Stimulated activated CD4-positive, alpha-beta T cell treated with anti-CD3 and anti-CD28 coated beads, Interleukin-2, amount 100 ng/mL, for 4 hours (primary cell): Measurements from ENCODE around the gene TSGA10IP.
A peak's percentile ranks its signal among the peaks of the same experiment; 100 is the strongest.

Experiments used
- DNase-seq: peaks from one replicate; pipeline ENCODE4 v3.0.0-alpha.2; 2020; ENCODE audit warnings: low read depth

TSGA10IP gene

DNA sequence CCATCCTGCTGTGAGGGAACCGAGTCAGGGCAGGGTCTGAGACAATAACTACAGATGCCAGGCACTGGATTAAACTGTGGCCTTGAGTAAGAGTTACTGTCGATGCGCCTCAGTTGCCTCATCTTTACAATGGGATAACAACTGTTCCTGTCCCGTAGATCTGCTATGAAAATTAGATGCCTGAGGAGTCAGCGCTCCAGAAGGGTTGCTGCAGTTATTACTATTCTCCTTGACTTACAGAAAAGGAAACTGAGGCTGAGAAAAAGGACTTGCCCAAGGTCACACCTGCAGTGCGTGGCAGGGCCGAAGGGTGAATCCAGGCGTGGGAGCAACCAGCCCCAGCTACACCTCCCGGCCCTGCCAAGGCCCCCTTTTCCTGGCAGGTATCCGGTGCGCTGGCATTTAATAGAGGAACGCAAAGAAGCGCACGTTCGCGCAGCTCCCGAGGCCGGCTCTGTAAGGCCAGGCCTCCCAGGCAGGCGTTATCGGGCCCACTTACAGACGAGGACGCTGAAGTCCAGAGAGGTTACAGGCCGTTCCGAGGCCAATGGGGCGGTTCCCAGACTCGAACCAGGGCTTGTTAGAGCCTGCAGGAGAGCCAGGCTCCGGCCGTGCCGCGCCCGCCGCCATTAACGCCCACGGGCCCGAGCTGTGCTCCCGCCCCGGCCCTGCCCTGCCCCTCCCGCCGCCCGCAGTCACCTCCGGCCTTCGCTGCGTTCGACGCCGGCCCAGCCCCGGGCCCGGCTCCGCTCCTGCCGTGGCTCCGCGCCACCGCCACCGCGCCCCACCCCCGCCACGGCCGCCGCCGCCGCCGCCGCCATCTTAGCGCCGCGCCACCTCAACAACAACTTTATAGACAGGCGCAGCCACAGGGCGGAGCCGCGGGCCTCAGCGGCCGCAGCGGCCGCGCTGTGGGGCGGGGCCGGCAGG, 26.8 kb upstream of the TSGA10IP start, which contains the start of gene C11orf68:
Gene C11orf68, minus strand, starts transcription at position 852 of the 930 bp plus-strand sequence. Its CDS starts 31 bp downstream, at position 821.
- no peak for DNase-seq

DNA sequence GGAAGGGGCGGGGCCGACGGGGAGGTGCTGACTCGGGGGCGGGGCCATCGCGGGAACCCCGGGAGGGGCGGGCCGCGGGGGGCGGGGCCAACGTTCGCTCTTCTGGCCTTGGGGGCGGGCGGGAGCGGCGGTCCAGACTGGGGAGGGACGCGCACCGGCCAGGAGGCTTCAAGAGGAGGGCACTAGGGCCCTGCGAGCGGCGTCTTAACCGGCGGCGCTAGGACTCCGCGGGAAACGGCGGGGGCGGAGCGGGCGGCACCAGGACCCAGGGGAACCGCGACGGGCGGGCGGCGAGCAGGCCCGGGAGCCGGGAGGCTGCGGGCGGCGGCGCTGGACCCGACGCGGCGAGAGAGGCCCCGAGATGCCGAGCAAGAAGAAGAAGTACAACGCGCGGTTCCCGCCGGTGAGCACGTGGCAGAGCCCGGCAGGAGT, 26.1 kb upstream of the TSGA10IP start, which contains the start of gene DRAP1:
Gene DRAP1, plus strand, starts transcription at position 286 of the 432 bp plus-strand sequence. Its CDS starts 76 bp downstream, at position 362.
- DNase-seq, result peak; percentile 98

DNA sequence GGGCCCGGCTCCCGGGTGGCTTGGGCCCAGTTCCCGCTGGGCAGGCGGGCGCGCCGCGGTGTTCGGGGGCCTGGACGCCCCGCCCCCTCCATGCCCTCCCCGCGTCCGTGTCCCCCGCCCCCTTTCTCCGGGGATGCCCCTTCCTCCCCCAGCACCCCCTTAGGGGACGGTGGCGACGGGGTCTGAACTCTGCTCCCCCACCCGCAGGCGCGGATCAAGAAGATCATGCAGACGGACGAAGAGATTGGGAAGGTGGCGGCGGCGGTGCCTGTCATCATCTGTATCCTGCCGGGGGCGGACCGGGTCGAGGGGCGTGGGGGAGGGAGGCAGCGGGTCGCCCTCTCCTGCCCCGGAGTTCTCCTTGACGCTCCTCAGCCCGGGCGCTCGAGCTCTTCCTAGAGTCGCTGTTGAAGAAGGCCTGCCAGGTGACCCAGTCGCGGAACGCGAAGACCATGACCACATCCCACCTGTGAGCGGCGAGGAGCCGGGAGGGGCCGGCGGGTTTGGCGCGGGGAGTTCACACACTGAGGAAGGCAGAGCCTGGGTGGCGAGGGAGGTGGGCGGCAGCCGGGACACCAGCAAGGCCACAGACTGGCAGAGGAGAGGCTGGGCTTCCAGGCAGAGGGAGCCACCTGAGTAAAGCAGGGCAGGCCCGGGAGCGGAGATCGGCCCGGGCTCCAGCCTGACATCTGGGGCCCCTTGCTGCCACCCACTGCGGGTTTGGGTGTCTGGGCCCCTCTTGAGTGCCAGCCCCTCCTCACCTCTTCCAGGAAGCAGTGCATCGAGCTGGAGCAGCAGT, 25.5 kb upstream of the TSGA10IP start:
- DNase-seq, result peak; percentile 49

DNA sequence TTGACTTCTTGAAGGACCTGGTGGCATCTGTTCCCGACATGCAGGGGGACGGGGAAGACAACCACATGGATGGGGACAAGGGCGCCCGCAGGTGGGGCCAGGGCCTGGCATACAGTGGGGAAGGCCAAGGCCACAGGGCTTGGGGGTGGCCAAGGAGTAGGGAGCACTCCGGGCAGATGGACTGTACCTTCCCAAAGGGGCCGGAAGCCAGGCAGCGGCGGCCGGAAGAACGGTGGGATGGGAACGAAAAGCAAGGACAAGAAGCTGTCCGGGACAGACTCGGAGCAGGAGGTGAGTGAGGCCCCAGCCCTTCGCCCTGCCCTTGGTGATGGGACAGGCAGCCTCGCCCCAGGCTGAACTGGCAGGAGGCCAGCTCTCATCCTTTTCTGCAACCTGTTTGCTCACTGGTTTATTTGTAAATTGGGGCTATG, 24.9 kb upstream of the TSGA10IP start:
- no peak for DNase-seq

DNA sequence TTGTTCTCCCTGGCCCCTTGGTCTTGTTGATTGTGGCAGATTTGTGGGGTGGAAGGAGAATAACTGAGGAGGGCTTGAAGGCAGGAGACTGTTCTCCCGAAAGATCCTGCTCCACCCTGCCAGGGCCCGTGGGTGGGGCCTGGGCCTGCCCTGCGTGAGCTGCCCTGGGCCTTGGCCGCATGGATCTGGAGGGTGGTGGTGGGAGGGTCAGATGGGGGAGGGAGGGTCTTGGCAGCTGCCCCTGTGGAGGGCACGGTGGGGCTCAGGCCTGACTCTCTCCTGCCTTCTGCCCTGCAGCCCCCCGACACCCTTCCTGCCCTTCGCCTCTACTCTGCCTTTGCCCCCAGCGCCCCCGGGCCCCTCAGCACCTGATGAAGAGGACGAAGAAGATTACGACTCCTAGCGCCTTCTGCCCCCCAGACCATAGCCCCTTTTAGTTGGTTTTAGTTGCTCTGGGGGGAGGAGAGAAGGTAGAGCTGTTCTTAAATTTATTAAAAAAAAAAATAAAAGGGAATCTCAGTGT, 24.2 kb upstream of the TSGA10IP start:
- no peak for DNase-seq

DNA sequence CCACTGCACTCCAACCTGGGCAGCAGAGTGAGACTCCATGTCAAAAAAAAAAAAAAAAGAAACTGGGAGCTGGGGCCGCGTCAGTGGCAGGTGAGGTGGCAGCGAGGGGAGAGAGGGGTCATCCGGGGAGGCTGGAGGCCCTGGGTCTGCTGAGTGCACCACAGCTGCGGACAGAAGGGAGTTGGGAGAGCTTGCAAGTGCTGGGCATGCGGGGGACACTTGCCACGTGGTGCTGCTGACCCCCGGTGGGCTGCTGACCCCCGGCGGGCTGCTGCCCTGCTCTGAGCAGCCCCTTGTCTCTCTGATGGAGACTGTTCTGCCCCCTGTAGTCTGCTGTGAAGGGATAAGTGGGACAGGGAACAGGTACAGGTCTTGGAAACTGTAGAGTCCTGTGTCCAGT, 23.4 kb upstream of the TSGA10IP start:
- DNase-seq, result no peak

DNA sequence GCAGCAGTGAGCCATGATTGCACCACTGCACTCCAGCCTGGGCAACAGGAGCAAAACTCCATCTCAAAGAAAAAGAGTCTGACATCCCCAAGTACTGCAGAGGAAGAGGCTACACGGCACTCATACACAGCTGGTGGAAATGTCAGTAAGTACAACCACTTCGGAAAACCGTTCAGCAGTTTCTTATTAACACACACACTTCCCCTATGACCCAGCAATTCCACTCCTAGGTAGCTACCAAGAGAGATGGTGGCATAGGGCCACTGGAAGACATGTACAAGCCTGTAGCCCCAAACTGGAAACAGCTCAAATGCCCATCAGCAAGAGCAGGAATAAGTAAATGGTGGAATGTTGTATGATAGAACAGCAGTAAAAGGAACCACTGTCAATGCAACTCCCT, 22.7 kb upstream of the TSGA10IP start:
- DNase-seq, result no peak

DNA sequence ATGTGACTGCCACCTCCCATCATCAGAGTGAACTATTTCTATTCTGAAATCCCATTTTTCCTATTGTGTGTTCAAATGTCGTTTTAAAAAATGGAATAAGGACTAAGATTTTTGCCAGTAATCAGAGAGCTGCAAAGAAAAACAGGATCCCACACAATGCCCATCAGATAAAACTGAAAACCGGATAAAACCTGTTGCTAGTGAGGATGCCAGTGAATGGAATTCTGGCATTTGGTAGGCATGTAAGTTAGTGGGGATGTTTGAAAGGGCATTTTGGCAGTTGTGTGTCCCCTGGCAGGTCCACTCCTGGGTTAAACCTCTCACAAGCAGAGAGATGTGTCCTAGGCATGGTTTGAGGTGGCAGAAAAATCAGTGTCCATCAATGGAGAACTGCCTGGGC, 19.9 kb upstream of the TSGA10IP start:
- DNase-seq, result no peak

DNA sequence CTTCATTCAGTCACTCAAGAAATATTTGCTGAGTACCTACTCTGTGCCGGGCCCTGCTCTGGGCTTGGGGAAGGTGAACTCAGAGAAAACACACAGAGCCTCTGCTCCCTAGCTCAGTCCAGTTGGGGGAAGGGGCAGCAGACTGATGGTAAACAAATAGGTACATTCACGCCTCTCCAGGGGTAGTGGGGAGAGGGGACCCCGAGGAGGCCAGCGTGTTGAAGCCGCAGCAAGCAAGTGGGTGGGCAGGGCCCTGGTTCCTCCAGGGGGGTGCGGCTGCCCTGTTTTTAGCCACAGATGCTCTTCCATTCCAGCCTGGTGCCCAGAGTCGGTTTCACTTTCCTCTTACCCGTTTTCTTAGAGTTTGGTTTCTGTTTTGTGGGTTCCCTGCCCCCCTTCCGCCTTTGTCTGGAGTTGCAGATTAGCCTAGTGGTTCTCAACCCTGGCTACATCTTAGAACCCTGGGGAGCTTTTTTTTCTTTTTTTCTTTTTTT, 17.3 kb upstream of the TSGA10IP start:
- DNase-seq, result peak; percentile 76

DNA sequence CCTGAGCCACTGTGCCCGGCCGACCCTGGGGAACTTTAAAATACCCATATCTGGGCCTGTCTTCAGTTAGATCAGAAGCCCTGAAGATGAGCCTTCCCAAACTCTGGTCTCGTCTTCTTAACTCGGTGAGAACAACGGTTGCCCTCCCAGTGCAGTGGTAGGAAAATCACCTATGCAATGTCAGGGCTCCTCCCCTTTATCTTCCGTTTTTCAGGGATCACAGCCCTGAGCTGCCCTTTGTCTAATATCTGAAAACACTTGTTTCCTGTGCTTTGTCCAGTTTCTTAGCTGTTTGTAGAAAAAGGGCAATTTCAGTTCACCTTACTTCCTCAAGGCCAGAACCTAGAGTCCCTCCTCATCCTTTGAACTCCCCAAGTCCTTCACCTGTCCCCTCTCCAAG, 16.6 kb upstream of the TSGA10IP start:
- DNase-seq, result no peak

DNA sequence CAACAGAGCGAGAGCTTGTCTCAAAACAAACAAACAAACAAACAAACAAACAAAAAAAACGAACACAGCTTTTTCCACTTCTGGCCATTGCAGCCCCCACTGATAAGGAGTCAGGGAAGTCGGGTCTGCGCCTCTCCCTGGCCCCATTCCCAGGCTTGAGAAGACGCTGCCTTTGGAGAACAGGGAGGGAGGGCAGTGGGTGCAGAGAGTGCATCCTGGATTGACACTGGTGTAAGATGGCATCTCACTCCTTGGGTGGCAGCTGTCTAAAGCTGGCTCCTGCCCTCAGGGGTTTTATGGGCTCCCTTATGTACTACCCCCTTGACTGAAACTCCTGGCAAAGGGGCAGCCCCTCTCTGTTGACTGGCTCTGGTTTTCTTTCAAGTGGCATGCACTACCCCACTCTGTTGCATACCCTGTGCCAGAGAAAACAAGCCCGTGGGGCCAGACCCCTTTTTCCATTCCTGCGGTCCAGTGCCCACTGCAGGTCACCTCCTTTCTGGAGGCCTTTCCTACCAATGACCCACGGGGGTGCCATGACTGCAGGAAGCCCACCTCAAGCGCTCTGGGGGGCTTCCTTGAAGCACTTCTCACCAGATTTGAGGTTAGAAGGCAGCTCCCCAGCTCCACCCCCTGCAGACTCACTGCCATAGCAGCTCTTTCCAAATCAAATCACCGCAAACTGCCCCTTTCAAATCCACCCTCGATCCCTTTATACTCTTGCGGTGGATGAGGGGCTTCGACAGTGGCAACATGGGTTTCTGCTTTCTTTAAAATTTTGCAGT, 13.3 kb upstream of the TSGA10IP start:
- DNase-seq, result no peak

DNA sequence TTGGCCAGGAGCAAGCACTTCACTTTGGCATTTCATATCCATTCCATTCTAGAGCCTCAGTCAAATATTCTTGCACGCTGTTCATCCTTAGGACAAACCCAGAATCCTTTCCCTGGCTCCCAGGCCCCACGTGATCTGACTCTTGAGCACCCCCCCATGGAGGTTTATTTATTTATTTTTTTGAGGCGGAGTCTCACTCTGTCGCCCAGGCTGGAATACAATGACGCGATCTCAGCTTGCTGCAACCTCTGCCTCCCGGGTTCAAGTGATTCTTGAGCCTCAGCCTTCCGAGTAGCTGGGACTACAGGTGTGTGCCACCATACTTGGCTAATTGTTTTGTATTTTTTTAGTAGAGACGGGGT, 12.7 kb upstream of the TSGA10IP start:
- no peak for DNase-seq

DNA sequence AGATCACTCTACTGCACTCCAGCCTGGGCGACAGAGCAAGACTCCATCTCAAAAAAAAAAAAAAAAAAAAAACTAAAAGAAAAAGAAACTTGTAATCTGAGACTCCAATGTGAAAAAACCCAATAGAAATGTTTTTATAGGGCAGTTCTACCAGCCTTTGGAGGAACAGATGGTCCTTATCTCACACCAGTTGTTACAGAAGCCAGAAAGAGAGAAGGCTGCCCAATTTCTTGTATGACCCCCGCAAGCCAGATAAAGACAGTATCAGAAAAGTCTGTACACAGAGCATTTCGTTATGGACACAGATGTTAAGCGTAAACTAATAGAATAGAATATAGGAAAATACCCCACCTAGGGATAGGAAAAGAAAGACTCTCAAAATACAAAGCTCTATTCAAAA, 11.3 kb upstream of the TSGA10IP start:
- DNase-seq, result no peak

DNA sequence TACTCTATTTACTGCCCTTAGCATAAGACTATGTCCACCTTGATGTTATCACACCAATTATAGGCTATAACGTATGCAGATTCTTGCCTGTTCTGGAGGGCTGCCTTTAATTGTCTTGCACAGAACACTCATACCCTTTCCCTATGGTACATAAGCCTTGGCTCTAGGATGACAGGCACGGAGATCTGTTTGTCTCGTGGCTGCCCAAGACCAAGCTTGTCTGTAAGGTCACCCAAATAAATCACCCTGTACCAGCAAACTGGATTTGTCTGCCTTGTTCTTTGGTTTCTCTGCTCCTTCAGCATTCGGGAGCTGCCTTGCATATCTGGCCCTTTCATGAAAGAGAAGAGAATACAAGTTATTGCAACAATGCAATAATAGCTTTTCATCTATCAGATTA, 7.5 kb upstream of the TSGA10IP start:
- DNase-seq, result no peak

DNA sequence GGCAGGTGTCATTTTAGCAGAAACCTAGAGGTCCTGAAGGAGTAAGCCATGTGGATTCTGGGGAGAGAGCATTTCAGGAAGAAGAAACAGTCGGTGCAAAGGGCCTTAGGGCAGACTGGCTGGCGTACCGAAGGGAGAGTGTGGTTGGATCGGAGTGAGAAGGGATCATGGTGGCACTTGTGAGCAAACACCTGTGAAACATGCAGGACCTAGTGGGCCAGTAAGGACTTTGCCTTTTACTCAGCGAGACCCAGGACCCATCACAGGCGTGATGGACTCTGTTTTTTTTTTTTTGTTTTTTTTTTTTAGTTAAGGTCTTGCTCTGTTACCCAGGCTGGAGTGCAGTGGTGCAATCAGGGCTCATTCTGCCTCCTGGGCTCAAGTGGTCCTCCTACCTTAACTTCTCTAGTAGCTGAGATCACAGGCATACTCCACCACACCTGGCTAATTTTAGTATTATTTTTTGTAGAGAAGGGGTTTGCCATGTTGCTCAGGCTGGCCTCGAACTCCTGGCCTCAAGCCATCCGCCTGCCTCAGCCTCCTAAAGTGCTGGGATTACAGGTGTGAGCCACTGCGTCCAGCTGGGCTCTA, 3.5 kb upstream of the TSGA10IP start:
- no peak for DNase-seq

DNA sequence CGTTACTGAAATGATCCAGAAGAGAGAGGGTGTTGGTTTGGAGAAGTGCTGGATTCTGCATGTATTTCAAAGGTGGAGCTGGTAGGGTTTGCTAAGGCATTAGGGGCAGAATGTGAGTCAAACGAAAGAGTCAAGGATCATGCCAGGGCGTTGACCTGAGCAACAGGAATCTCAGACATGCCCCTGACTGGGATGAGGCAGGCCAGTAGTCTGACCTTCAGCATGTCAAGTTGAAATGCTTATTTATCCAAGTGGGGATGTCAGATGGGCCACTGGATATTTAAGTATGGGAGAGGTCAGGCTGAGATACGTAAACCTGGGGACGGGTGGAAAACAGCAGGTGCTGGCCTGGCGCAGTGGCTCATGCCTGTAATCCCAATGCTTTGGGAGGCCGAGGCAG, 2.7 kb upstream of the TSGA10IP start:
- DNase-seq, result no peak

DNA sequence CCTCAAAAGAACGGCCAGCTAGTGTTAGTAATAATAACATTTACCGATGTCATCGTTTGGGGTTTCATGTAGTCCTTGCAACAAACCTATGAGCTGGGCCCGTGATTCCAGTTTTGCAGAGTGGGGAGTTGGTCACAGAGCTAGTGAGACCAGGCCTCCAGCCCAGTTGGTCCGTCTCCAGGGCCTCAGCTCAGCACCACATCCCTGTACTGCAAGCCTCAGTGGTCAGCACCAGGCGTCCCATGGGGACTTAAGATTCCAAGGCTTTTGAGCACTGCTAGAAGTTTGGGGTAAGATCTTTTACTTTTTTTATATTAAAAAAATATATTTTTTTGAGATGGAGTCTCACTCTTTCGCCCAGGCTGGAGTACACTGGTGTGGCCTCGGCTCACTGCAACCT, 1.1 kb upstream of the TSGA10IP start:
- no peak for DNase-seq

DNA sequence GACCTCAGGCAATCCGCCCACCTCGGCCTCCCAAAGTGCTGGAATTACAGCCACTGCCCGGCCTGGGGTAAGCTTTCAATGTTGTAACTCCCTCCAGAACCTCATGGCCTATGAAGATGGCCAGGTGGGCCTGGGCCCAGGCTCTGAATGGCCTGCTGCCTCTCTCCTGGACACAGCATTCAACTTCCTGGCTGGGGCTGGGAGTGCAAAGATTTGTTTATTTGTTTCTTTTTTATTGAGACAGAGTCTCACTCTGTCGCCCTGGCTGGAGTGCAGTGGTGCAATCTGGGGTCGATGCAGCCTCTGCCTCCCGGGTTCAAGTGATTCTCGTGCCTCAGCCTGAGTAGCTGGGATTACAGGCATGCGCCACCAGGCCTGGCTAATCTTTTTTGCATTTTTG, 513 bp upstream of the TSGA10IP start:
- DNase-seq, result no peak

DNA sequence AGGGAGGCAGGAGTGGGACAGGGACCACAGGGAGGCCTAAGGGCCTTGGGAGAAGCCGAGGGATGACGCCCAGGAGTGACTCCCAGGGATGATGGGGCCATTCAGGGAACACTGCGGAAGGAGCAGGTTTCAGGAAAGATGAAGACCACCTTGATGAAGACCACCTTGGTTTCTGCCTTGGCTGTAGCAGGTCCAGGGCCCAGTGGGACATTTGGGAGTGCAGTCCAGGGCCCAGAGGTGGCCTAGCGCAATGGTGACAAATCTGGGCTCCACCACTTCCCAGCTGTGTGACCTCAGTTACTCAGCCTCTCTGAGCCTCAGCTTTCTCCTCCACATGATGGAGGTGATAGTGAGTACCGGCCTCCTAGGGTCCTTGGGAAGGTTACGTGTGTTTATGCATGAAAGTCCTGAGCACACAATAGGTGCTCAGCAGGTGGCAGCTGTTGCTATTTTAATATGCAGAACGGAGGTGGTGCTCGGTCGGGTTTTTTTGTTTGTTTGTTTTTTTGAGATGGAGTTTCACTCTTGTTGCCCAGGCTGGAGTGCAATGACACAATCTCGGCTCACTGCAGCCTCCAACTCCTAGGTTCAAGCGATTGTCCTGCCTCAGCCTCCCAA, 770 bp downstream of the TSGA10IP start:
- no peak for DNase-seq

DNA sequence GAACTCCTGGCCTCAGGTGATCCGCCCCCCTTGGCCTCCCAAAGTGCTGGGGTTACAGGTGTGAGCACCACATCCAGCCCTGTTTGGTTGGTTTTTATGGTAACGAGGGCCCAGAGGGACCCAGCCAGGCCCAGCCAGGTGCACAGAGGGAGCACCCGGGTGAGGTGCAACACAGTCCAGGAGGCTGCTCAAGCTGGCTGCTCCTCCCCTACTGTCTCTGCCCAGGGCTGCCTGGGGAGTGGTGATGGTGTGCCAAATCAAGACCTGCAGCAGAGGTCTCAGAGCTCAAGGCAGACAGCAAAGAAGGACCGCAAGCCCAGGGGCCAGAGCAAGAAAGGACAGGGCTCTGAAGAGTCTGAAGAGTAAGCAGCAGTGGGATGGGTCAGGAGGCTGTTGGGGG, 1.4 kb downstream of the TSGA10IP start:
- no peak for DNase-seq

DNA sequence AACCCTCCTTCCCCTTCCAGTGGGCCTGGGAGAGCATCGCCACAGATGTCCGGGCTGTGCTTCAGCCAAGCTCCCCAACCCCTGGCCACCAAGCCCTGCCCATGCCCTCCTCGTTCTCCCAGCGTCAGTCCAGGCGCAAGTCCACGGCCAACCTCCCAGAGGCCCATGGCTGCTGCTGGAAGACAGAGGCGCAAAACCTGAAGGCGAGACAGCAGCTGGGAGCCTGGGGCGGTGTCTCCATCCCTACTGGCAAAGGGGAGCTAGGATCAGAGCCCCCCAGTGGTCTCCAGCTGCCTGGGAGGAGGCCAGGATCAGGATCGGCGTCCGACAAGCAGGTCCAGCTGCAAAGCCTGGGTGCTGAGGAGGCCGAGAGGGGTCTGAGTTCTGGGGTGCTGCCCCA, 1.9 kb downstream of the TSGA10IP start:
- no peak for DNase-seq
